GM23338 (cell line): Measurements from ENCODE around the gene RIC8B. TPM values are rescaled to one million over a fixed set of nuclear protein-coding genes. Genes with fewer than 3 reads are reported as not detected.

ENCODE experiments used
- ATAC-seq: fragments of 200-7000 bp; cut with Tn5 transposase; 3 replicates; pipeline ENCODE4 v1.9.1; 2020
- DNase-seq: peaks from one replicate; pipeline ENCODE4 v3.0.0-alpha.2; 2015; ENCODE audit warnings: low spot score
- H2AFZ ChIP-seq: fragments of 200-600 bp; sonication (generic); 2 replicates; pipeline ENCODE4 v1.8.0; 2016; ENCODE audit warnings: antibody characterized with exemption, mild to moderate bottlenecking, moderate library complexity
- H3F3A ChIP-seq: fragments of 200-600 bp; sonication (generic); replicated peaks from 2 replicates; pipeline ENCODE4 v1.8.0; 2017; ENCODE audit warnings: antibody characterized with exemption, mixed run types, low read depth
- H3K27ac ChIP-seq: fragments of 200-600 bp; sonication (generic); 2 replicates; pipeline ENCODE4 v1.6.1; 2016; ENCODE audit warnings: low read depth
- H3K27me3 ChIP-seq: fragments of 200-600 bp; sonication (generic); 2 replicates; pipeline ENCODE4 v1.8.0; 2016; ENCODE audit warnings: mild to moderate bottlenecking, mixed run types, moderate library complexity; ENCODE audit not compliant: insufficient read depth
- H3K36me3 ChIP-seq: fragments of 200-600 bp; sonication (generic); 2 replicates; pipeline ENCODE4 v1.8.0; 2016; ENCODE audit warnings: mild to moderate bottlenecking; ENCODE audit not compliant: insufficient read depth
- H3K4me1 ChIP-seq: fragments of 200-600 bp; sonication (generic); 2 replicates; pipeline ENCODE4 v1.8.0; 2016; ENCODE audit warnings: mild to moderate bottlenecking, moderate library complexity; ENCODE audit not compliant: insufficient read depth
- H3K4me2 ChIP-seq: fragments of 200-600 bp; sonication (generic); 2 replicates; pipeline ENCODE4 v1.7.1; 2017; ENCODE audit warnings: mixed run types
- H3K4me3 ChIP-seq: fragments of 200-600 bp; sonication (generic); 2 replicates; pipeline ENCODE4 v1.6.1; 2016; ENCODE audit warnings: mixed run types
- H3K79me2 ChIP-seq: fragments of 200-600 bp; sonication (generic); replicated peaks from 2 replicates; pipeline ENCODE4 v1.8.0; 2017; ENCODE audit warnings: mild to moderate bottlenecking; ENCODE audit not compliant: insufficient read depth
- H3K9me2 ChIP-seq: fragments of 200-600 bp; sonication (generic); 2 replicates; pipeline ENCODE4 v1.8.0; 2017; ENCODE audit not compliant: insufficient read depth
- H4K20me1 ChIP-seq: fragments of 200-600 bp; sonication (generic); replicated peaks from 2 replicates; pipeline ENCODE4 v1.8.0; 2017; ENCODE audit warnings: mild to moderate bottlenecking; ENCODE audit not compliant: insufficient read depth
- H3K27ac Mint-ChIP-seq: 2 replicates; pipeline ENCODE4 v1.8.0; 2020; ENCODE audit warnings: inconsistent platforms, mild to moderate bottlenecking, moderate library complexity, mixed read lengths
- H3K27me3 Mint-ChIP-seq: 3 replicates; pipeline ENCODE4 v1.8.0; 2022; ENCODE audit warnings: low read depth, mild to moderate bottlenecking, moderate library complexity, mixed read lengths, inconsistent platforms; ENCODE audit not compliant: insufficient read depth, poor library complexity
- H3K36me3 Mint-ChIP-seq: 3 replicates; pipeline ENCODE4 v1.8.0; 2021; ENCODE audit warnings: low read depth, mild to moderate bottlenecking, inconsistent platforms, moderate library complexity, mixed read lengths
- H3K4me1 Mint-ChIP-seq: 3 replicates; pipeline ENCODE4 v1.8.0; 2020; ENCODE audit warnings: mild to moderate bottlenecking, inconsistent platforms, mixed read lengths
- H3K4me3 Mint-ChIP-seq: 3 replicates; pipeline ENCODE4 v1.8.0; 2021; ENCODE audit warnings: moderate library complexity, mild to moderate bottlenecking, inconsistent platforms, mixed read lengths
- H3K9me3 Mint-ChIP-seq: 3 replicates; pipeline ENCODE4 v1.8.0; 2020; ENCODE audit warnings: moderate library complexity, mild to moderate bottlenecking, inconsistent platforms, mixed read lengths
- EZH2phosphoT487 ChIP-seq: fragments of 200-600 bp; sonication (generic); IDR thresholded peaks from one replicate; pipeline ENCODE4 v1.8.1; 2018; ENCODE audit warnings: antibody characterized with exemption; ENCODE audit not compliant: unreplicated experiment
- JUNB ChIP-seq: IDR thresholded peaks from one replicate; pipeline ENCODE4 v1.6.1; 2016; ENCODE audit warnings: antibody characterized with exemption; ENCODE audit not compliant: unreplicated experiment
- NANOG ChIP-seq: IDR thresholded peaks from 2 replicates; pipeline ENCODE4 v1.6.1; 2016; ENCODE audit warnings: antibody characterized with exemption, borderline replicate concordance
- ZNF331 ChIP-seq: fragments of 250-450 bp; sonication (Bioruptor Pico); IDR thresholded peaks from 2 replicates; pipeline ENCODE4 v1.5.0; 2020; ENCODE audit warnings: low read depth, mild to moderate bottlenecking, moderate library complexity
- polyA plus RNA-seq: library from polyadenylated mRNA; unstranded; fragments of >200 nt; fragmentation: Nextera tagmentation; extraction: Ambion mirVana; gene quantifications from 2 replicates; pipeline ENCODE4 v1.2.1, GENCODE V29; 2016
- total RNA-seq: library from RNA; depleted of rRNA; stranded (reverse); fragments of >200 nt; shearing (Covaris generic); gene quantifications from 2 replicates; pipeline ENCODE4 v1.2.3, GENCODE V29; 2014
- TF ChIP-seq, protein P1 (sequence below): fragments of 250-450 bp; sonication (Bioruptor Pico); IDR thresholded peaks from 2 replicates; pipeline ENCODE4 v1.5.0; 2020; ENCODE audit warnings: mild to moderate bottlenecking, moderate library complexity
- TF ChIP-seq, protein P2 (sequence below), 2 experiments: fragments of 200-600 bp in 1 of 2; sonication (generic) in 1 of 2; conservative IDR thresholded peaks; 2 replicates each; pipeline versions ENCODE4 v1.5.1 to v1.6.1; 2016 to 2017; ENCODE audit warnings: antibody characterized with exemption in 2 of 2, low read depth in 2 of 2, mild to moderate bottlenecking in 2 of 2, moderate library complexity in 1 of 2

The RIC8B gene
- total and polyA plus RNA-seq, 2 experiments from 2014 or later, result 12.3 to 25.5 TPM

DNA sequence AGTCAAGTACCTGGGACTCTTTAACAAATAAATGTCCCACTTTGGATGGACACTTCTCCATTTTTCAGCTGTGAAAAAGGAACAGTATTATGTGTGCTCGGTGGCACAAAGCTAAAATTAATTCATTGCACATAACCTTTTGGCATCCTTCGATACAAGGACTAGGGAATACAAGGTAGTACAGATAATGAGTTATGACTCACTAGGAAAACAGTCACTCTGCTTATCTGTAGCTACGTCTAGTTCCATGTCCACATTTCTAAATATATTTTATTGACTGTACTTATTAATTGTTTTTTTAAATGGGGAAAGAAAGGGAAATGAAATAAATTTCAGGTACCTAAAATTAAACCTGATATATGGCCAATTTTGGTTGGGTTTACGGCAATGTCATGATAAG is 35.2 kb upstream of the RIC8B start (continued):
- TF ChIP-seq, protein P1, sequence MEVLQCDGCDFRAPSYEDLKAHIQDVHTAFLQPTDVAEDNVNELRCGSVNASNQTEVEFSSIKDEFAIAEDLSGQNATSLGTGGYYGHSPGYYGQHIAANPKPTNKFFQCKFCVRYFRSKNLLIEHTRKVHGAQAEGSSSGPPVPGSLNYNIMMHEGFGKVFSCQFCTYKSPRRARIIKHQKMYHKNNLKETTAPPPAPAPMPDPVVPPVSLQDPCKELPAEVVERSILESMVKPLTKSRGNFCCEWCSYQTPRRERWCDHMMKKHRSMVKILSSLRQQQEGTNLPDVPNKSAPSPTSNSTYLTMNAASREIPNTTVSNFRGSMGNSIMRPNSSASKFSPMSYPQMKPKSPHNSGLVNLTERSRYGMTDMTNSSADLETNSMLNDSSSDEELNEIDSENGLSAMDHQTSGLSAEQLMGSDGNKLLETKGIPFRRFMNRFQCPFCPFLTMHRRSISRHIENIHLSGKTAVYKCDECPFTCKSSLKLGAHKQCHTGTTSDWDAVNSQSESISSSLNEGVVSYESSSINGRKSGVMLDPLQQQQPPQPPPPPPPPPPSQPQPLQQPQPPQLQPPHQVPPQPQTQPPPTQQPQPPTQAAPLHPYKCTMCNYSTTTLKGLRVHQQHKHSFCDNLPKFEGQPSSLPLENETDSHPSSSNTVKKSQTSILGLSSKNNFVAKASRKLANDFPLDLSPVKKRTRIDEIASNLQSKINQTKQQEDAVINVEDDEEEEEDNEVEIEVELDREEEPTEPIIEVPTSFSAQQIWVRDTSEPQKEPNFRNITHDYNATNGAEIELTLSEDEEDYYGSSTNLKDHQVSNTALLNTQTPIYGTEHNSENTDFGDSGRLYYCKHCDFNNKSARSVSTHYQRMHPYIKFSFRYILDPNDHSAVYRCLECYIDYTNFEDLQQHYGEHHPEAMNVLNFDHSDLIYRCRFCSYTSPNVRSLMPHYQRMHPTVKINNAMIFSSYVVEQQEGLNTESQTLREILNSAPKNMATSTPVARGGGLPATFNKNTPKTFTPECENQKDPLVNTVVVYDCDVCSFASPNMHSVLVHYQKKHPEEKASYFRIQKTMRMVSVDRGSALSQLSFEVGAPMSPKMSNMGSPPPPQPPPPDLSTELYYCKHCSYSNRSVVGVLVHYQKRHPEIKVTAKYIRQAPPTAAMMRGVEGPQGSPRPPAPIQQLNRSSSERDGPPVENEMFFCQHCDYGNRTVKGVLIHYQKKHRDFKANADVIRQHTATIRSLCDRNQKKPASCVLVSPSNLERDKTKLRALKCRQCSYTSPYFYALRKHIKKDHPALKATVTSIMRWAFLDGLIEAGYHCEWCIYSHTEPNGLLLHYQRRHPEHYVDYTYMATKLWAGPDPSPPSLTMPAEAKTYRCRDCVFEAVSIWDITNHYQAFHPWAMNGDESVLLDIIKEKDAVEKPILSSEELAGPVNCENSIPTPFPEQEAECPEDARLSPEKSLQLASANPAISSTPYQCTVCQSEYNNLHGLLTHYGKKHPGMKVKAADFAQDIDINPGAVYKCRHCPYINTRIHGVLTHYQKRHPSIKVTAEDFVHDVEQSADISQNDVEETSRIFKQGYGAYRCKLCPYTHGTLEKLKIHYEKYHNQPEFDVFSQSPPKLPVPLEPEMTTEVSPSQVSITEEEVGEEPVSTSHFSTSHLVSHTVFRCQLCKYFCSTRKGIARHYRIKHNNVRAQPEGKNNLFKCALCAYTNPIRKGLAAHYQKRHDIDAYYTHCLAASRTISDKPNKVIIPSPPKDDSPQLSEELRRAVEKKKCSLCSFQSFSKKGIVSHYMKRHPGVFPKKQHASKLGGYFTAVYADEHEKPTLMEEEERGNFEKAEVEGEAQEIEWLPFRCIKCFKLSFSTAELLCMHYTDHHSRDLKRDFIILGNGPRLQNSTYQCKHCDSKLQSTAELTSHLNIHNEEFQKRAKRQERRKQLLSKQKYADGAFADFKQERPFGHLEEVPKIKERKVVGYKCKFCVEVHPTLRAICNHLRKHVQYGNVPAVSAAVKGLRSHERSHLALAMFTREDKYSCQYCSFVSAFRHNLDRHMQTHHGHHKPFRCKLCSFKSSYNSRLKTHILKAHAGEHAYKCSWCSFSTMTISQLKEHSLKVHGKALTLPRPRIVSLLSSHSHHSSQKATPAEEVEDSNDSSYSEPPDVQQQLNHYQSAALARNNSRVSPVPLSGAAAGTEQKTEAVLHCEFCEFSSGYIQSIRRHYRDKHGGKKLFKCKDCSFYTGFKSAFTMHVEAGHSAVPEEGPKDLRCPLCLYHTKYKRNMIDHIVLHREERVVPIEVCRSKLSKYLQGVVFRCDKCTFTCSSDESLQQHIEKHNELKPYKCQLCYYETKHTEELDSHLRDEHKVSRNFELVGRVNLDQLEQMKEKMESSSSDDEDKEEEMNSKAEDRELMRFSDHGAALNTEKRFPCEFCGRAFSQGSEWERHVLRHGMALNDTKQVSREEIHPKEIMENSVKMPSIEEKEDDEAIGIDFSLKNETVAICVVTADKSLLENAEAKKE (CRISPR knock-in tag), result no peak
- TF ChIP-seq, protein P2, sequence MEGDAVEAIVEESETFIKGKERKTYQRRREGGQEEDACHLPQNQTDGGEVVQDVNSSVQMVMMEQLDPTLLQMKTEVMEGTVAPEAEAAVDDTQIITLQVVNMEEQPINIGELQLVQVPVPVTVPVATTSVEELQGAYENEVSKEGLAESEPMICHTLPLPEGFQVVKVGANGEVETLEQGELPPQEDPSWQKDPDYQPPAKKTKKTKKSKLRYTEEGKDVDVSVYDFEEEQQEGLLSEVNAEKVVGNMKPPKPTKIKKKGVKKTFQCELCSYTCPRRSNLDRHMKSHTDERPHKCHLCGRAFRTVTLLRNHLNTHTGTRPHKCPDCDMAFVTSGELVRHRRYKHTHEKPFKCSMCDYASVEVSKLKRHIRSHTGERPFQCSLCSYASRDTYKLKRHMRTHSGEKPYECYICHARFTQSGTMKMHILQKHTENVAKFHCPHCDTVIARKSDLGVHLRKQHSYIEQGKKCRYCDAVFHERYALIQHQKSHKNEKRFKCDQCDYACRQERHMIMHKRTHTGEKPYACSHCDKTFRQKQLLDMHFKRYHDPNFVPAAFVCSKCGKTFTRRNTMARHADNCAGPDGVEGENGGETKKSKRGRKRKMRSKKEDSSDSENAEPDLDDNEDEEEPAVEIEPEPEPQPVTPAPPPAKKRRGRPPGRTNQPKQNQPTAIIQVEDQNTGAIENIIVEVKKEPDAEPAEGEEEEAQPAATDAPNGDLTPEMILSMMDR (conservative IDR thresholded peaks at IDR 0.05; ENCODE audit: low read depth in 2 of 2), result no peak
- TF ChIP-seq NANOG (no peak), EZH2phosphoT487 (no peak)

DNA sequence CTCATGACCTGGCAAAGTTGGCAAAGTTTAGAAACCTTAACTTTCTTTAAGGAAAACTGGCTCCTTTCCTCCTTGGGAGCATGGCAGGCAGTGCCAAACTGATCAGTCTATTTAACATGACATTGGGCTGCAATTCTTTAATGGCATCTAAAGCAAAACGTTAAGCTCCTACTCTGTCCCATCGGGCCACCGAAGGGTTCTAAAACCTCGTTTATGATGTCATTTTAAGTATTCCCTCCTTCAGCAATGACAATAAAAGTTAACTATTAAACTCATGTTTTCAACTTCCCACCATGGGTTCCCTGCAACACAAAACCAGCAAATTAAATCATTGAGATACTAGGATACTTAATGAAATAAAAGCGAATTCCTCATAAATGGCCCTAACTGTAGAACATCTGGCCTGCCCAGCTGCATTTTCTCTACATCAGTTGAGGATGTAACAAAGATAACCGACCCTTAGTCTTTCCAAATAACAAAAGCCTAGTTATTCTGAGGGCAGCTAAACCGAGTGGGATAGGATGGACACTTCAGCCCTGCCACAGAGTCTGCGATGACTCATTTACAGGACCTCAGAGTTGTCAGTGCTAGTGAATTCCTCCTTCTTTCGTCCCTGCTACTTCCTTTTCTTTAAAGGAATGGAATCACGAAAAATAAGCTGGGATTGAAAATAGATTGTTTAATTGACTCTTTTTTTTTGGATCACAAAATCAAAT is 34.5 kb upstream of the RIC8B start:
- Histone ChIP-seq H4K20me1 (no peaks in the 10 kb centered on the region), H3K27ac (no peak overlapping the region), H2AFZ (no peak overlapping the region), H3K79me2 (no peaks in the 10 kb centered on the region), H3K4me3 (no peak overlapping the region), H3K27me3 (no peaks in the 10 kb centered on the region), H3K36me3 (no peaks in the 10 kb centered on the region), H3K4me2 (no peak overlapping the region; the same call in 1 of the 2 replicates), H3K9me2 (no peaks in the 10 kb centered on the region), H3K4me1 (peaks cover 36% of the 10 kb centered on the region), H3F3A (no peaks in the 10 kb centered on the region)
- no peak overlapping the region for H3K27ac Mint-ChIP-seq
- no peaks in the 10 kb centered on the region for H3K9me3 Mint-ChIP-seq
- H3K36me3 Mint-ChIP-seq, result no peaks in the 10 kb centered on the region
- peaks cover 48% of the 10 kb centered on the region for H3K4me1 Mint-ChIP-seq
- peaks cover 6% of the 10 kb centered on the region for H3K27me3 Mint-ChIP-seq
- DNase-seq, result no peak
- no peak; the same call in 2 of the 3 replicates for ATAC-seq
- H3K4me3 Mint-ChIP-seq, result no peak overlapping the region
- TF ChIP-seq NANOG (no peak), EZH2phosphoT487 (no peak), ZNF331 (CRISPR knock-in tag) (no peak), JUNB (no peak)
- TF ChIP-seq, protein P2 (conservative IDR thresholded peaks at IDR 0.05; ENCODE audit: low read depth in 2 of 2), result no peak
